HG03565 (cell line): Measurements from ENCODE around the gene APC.

Experiments
- ATAC-seq: cut with Tn5 transposase; IDR thresholded peaks from one replicate; pipeline ENCODE4 v1.9.1; 2021; ENCODE audit warnings: mild to moderate bottlenecking, moderate library complexity; ENCODE audit not compliant: unreplicated experiment

APC gene

DNA sequence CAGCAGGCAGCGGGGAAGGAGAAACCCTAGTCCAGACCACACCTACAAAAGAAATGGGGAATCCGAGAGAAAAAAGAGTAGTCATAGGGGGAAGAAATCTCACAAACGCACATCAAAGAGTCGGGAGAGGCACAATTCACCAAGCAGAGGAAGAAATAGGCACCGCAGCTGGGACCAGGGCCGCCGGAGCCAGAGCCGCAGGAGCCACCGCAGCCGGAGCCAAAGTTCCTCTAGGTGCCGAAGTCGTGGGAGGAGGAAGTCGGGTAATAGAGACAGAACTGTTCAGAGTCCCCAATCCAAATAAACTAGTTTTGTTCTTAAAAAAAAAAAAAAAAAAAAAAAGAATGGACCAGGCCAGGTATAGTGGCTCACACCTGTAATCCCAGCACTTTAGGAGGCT is 155.1 kb downstream of the APC start:
- ATAC-seq = no peak

DNA sequence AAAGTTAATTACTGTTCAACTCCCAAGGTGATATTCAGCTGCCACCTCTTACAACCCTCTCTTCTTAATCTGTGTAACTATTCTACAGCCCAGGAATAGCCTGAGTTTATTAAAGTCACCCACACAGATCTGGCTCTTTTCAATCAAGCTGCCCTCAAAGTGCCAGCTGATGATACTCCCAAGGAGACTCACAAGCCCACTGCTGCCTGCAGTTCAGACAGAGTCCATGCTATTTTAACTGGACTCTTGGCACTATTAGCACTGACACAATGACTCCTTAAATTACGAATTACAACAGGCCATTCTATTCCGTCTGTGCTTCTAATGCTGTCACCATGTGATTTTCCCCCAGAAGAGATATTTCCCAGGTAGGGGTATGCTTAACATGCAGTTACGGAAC is 158.0 kb downstream of the APC start:
- ATAC-seq = no peak
